HPDE6-E6E7 (cell line): Measurements from ENCODE around the gene FOXP1.

Source experiments
- DNase-seq: peaks from one replicate; pipeline ENCODE4 v3.0.0; 2011; ENCODE audit warnings: missing footprints; ENCODE audit errors: extremely low spot score

Gene FOXP1

GRCh38 chr3:71583566-71584393, at the start of gene FOXP1:
FOXP1 (minus strand) TSS chr3:71583728; CDS start chr3:71198381, 385,347 bp downstream.
- DNase-seq: no peak

- DNase-seq: no peak
These were observed 46.2 kb upstream of the FOXP1 start for GRCh38 chr3:71629711-71630110.

GRCh38 chr3:71629289-71629688, 45.8 kb upstream of the FOXP1 start:
- no peak for DNase-seq

GRCh38 chr3:71628522-71628921, 45.0 kb upstream of the FOXP1 start:
- no peak for DNase-seq

- no peak for DNase-seq
These were observed 42.1 kb upstream of the FOXP1 start for GRCh38 chr3:71625676-71626075.

GRCh38 chr3:71621825-71622537, 38.5 kb upstream of the FOXP1 start:
- no peak for DNase-seq

GRCh38 chr3:71618538-71618937, 35.0 kb upstream of the FOXP1 start:
- DNase-seq: no peak

GRCh38 chr3:71616571-71617021, 33.1 kb upstream of the FOXP1 start:
- no peak for DNase-seq

- DNase-seq: no peak
These were observed 31.3 kb upstream of the FOXP1 start for GRCh38 chr3:71614869-71615268.

GRCh38 chr3:71614426-71614825, 30.9 kb upstream of the FOXP1 start:
- no peak for DNase-seq

GRCh38 chr3:71611099-71611498, 27.6 kb upstream of the FOXP1 start:
- DNase-seq: no peak

- no peak for DNase-seq
These were observed 23.8 kb upstream of the FOXP1 start for GRCh38 chr3:71607364-71607763.

GRCh38 chr3:71606582-71606981, 23.1 kb upstream of the FOXP1 start:
- no peak for DNase-seq

GRCh38 chr3:71602256-71602655, 18.7 kb upstream of the FOXP1 start:
- DNase-seq: no peak

- DNase-seq: no peak
These were observed 18.3 kb upstream of the FOXP1 start for GRCh38 chr3:71601811-71602210.

GRCh38 chr3:71600646-71601288, 17.2 kb upstream of the FOXP1 start:
- DNase-seq: no peak

GRCh38 chr3:71599416-71599815, 15.9 kb upstream of the FOXP1 start:
- DNase-seq: no peak

- DNase-seq: no peak
These were observed 14.8 kb upstream of the FOXP1 start for GRCh38 chr3:71598292-71598691.

- no peak for DNase-seq
These were observed 13.8 kb upstream of the FOXP1 start for GRCh38 chr3:71597286-71597685.

GRCh38 chr3:71593106-71593505, 9.6 kb upstream of the FOXP1 start:
- DNase-seq: no peak

GRCh38 chr3:71591101-71591500, 7.6 kb upstream of the FOXP1 start:
- no peak for DNase-seq

- no peak for DNase-seq
These were observed 5.6 kb upstream of the FOXP1 start for GRCh38 chr3:71589132-71589531.

GRCh38 chr3:71587958-71588357, 4.4 kb upstream of the FOXP1 start:
- no peak for DNase-seq
